Neural progenitor cell (in vitro differentiated cells): ENCODE data around the gene TOR1AIP2.

ENCODE experiments used
- CTCF ChIP-seq: fragments of 200-600 bp; sonication (generic); IDR thresholded peaks from 2 replicates; pipeline ENCODE4 v1.5.1; 2017; ENCODE audit warnings: antibody characterized with exemption, mild to moderate bottlenecking
- EZH2 ChIP-seq: fragments of 200-600 bp; sonication (generic); IDR thresholded peaks from 2 replicates; pipeline ENCODE4 v1.6.1; 2017; ENCODE audit warnings: antibody characterized with exemption, mild to moderate bottlenecking, moderate library complexity
- EZH2phosphoT487 ChIP-seq: fragments of 200-600 bp; sonication (generic); IDR thresholded peaks from 2 replicates; pipeline ENCODE4 v1.6.1; 2017; ENCODE audit warnings: antibody characterized with exemption

- no peak for TF ChIP-seq CTCF
- TF ChIP-seq EZH2: no peak
- TF ChIP-seq EZH2phosphoT487: no peak
These were observed 4.2 kb downstream of the TOR1AIP2 start for GRCh38 chr1:179873438-179873851.
